GM10266 (cell line): Measurements from ENCODE around the gene CLPTM1.
"Not testable (repeated sequence)": the region's sequence is repeated elsewhere in the genome, so short reads cannot be mapped to it uniquely, and the experiment has no call there.

Experiments
- DNase-seq: peaks from one replicate; pipeline ENCODE4 v3.0.0; 2012; ENCODE audit errors: extremely low spot score
- CTCF ChIP-seq: IDR thresholded peaks from 2 replicates; pipeline ENCODE4 v1.5.1; 2012; ENCODE audit warnings: mild to moderate bottlenecking, low read depth; ENCODE audit not compliant: control insufficient read depth, insufficient read depth; ENCODE audit errors: missing control alignments

CLPTM1 gene

GRCh38 chr19:44954649-44955504 lies at the start of gene CLPTM1:
Gene CLPTM1, plus strand, starts transcription at chr19:44955380. Its CDS starts 16 bp downstream, at chr19:44955396.
- peak; percentile 97 for DNase-seq
- no peak for TF ChIP-seq CTCF

GRCh38 chr19:44905437-44906160 lies 49.6 kb upstream of the CLPTM1 start, which contains the start of gene APOE:
Gene APOE, plus strand, starts transcription at chr19:44905796. Its CDS starts 829 bp downstream, at chr19:44906625.
- no peak for DNase-seq

GRCh38 chr19:44907613-44908012 lies 47.6 kb upstream of the CLPTM1 start:
- DNase-seq: no peak
- TF ChIP-seq CTCF: no peak

More at GRCh38 chr19:44905437-44906160, 49.6 kb upstream of the CLPTM1 start, which contains the start of gene APOE:
- no peak for TF ChIP-seq CTCF

- no peak for DNase-seq
- no peak for TF ChIP-seq CTCF
These were observed 46.9 kb upstream of the CLPTM1 start for GRCh38 chr19:44908074-44908835.

- no peak for DNase-seq
These were observed 46.3 kb upstream of the CLPTM1 start for GRCh38 chr19:44908836-44909261.

GRCh38 chr19:44909775-44910174 lies 45.4 kb upstream of the CLPTM1 start:
- no peak for DNase-seq

More at GRCh38 chr19:44908836-44909261, 46.3 kb upstream of the CLPTM1 start:
- no peak for TF ChIP-seq CTCF

GRCh38 chr19:44911896-44912295 lies 43.3 kb upstream of the CLPTM1 start:
- DNase-seq: not testable (repeated sequence)

More at GRCh38 chr19:44909775-44910174, 45.4 kb upstream of the CLPTM1 start:
- no peak for TF ChIP-seq CTCF
